HG02642 (cell line): Measurements from ENCODE around the gene ARID1A.
"Not testable (repeated sequence)": the region's sequence is repeated elsewhere in the genome, so short reads cannot be mapped to it uniquely, and the experiment has no call there.

Experiments
- ATAC-seq: cut with Tn5 transposase; IDR thresholded peaks from one replicate; pipeline ENCODE4 v1.9.1; 2021; ENCODE audit warnings: mild to moderate bottlenecking; ENCODE audit not compliant: unreplicated experiment, poor library complexity

ARID1A gene

DNA sequence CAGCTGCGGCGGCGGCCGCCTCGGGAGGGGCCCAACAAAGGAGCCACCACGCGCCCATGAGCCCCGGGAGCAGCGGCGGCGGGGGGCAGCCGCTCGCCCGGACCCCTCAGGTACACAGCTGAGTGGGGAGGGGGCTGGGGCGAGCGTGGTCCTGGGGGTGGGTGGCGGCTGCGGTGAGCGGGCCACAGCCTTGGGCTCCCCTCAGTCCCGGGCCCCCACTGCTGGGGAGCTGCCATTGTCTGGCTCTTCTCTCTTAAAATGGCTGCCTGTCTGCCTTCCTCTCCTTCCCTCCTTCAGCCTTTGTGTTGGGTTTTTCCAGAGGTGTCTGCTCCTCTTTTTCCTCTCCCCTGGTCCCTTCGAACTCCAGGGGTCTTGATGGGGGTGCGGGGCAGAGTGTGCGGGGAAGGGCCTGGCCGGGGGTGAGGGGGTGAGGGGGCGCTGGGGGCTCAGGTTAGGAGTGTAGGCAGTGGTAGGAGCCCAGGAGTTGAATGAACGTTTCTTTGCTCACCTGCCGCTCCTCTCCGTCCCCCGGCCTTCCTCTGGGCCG is 1.7 kb downstream of the ARID1A start:
- ATAC-seq = no peak

DNA sequence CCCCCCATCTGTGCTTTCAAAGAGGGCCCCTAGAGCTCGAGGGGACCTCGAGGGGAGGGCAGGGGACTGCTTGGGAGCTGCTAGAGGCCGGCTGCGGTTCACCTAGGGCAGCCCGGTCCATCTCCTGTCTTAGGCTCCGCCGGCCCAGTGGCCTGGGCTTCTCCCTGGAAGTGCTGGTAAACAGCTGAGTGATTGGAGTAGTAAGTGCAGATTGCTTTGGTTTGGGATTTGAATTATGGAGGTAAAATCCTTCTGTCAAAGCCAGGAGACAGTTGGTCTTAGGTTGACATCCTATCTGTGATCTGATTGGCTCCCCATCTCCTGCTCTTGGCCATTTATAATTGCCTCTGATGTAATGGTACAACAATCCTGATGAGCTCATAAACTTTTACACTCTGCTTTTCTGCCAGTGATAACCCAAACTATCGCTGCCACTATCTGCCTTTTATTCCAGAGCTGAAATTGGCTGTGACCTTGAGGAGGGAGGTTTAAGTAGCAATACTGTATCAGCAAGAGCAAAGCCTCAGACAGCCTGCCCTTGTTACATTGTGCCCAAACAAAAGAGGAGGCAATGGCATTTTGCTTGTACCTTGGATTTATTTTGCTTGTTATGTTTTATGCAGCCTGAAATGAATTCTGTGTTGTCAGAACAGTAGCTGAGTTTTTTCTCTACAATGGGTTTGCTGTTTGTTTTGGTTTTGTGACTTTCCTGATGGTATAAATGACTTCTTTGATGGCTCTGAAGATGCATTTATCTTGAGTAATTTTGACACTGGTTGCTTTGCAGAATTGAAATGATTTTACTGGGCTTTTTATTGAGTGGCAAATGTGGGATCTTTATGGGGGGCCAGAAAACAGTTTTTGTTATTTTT is 2.4 kb downstream of the ARID1A start:
- no peak for ATAC-seq

GRCh38 chr1:26700711-26701110 is 4.9 kb downstream of the ARID1A start:
- no peak for ATAC-seq

- ATAC-seq = no peak
Measured at GRCh38 chr1:26701266-26701994, 5.6 kb downstream of the ARID1A start.

- no peak for ATAC-seq
Measured at GRCh38 chr1:26701995-26702679, 6.3 kb downstream of the ARID1A start.

GRCh38 chr1:26702680-26703038 is 6.8 kb downstream of the ARID1A start:
- no peak for ATAC-seq

GRCh38 chr1:26703478-26703877 is 7.7 kb downstream of the ARID1A start:
- no peak for ATAC-seq

- no peak for ATAC-seq
Measured at GRCh38 chr1:26704629-26705028, 8.8 kb downstream of the ARID1A start.

DNA sequence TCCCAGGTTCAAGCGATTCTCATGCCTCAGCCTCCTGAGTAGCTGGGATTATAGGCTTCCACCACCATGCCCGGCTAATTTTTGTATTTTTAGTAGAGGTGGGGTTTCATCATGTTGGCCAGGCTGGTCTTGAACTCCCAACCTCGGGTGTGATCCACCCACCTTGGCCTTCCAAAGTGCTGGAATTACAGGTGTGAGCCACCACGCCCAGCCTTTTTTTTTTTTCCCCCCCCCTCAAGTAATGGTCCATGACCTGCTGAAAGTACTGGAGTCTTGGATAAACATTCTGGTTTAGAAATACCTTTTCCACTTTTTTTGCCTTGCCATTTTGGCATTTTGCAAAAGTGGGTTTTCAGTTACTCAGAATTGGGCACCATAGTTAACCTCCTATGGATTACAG is 9.4 kb downstream of the ARID1A start:
- ATAC-seq = not testable (repeated sequence)

GRCh38 chr1:26705788-26706311 is 10.0 kb downstream of the ARID1A start:
- no peak for ATAC-seq

- ATAC-seq = no peak
Measured at GRCh38 chr1:26706315-26706714, 10.5 kb downstream of the ARID1A start.

- no peak for ATAC-seq
Measured at GRCh38 chr1:26710811-26711210, 15.0 kb downstream of the ARID1A start.

GRCh38 chr1:26711777-26712176 is 16.0 kb downstream of the ARID1A start:
- ATAC-seq = no peak

DNA sequence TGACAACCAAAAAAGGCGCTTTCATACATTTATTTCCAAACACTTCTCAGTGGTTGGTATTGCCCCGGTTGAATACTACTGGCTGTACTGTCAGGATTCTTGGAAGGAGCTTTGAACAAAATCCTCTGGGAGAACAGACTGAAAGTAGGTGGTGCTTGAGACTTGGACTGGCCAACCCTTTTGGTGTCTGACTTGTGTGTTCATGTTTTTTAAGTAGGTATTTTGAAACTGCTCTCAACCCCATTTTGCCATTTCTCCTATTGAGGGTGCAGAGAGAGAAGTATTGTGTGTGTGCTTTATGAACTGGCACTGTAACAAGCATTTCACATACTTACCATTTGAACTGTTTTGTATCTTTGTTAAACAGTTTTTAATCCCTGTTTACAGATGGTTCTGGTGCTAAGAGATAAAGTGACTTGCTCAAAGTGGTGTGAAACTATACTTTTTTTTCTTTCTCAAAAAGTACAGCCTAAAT is 21.2 kb downstream of the ARID1A start:
- ATAC-seq = no peak

- ATAC-seq = no peak
Measured at GRCh38 chr1:26719205-26719604, 23.4 kb downstream of the ARID1A start.

DNA sequence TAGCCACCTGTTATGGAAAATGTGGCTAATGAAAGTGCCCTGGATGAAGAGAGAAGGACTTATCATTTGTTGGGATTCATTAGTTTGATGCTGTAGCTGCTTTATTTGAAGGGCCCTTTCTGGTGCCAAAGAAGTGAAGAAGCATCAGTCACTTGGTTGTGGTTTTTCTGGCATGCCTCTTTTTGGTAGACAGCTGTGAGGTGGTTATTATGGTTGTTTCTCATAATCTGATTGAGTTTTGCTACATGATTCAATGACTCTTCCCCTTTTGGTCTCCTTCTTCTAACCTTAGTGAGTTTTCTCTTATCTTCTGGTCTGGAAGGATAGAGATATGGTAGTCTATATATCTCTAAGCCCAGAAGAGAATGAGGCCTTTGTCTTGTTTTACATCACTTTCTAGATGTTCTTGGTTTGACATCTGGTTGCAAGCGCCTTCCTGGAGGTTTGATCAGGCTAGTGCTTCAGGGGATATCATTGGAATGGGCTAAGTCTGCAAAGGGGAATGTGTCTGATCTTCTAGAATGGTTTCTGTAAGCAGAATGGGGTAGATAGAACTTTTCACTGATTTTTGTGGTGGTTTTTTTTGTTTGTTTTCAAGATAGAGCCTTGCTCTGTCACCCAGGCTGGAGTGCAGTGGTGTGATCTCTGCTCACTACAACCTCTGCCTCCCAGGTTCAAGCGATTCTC is 26.0 kb downstream of the ARID1A start:
- ATAC-seq = no peak

DNA sequence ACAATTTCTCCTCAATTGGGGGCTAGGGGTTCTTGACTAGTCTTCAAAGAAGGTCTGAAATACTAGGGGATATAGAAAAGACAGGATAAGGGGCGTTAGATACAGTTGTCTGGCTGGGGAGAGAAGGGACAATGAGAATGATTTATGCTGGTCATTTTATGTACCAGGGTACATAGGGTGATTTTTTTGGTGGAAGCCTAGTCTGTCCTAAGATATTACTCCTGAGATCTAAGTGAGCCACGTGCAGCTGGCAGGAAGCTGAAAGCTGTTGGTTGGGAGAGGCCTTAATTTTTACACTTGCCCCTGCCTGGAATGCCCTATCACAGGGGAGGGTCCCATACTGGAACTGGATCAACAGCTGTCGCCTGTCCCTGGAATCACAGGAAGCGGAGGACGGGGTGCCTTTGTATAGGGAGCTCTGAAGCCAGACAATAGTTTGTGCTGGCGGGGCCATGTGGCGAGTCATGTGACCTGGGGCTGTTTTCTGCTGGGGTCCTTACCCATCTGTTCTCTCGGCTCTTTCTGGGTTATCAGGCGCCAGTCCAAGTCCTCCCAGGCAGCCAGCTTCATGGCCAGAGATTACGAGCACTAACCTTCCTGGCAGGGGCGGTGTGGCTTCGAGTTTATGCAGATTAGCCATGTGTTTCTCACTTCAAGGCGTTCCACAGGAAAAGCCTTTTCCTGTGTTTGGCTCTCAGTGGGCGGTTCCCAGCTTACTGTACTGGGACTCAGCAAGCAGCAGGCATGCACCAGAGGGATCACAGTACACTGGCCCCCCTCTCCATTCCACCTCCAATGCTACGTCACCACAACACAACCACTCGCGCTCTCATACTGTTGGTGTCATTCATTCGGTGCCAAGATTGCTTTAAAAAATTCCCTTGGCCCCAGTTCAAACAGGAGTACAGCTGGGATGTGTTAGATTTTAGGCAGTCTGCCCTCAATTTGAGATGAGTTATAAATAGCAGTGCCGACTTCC is 27.5 kb downstream of the ARID1A start:
- peak; percentile 44 for ATAC-seq

DNA sequence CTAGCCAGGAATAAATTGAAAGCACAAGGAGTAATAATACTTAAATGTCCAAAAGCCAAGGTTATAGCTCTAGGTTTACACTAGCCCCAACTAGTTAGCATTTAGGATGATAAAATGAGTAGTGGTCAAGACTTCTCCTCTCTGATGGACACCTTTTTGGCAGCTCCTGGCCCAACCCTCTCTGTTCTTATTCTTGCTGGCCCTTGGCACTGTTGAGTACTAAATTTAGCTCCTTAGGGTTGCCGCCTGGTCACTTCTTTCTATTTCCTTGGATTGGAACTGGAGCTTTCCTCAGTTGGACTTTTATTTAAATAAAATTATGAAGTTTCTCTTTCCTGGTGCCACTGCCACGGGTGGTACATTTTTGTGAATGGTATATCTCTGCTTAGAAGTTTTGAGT is 28.3 kb downstream of the ARID1A start:
- no peak for ATAC-seq

GRCh38 chr1:26724926-26725325 is 29.1 kb downstream of the ARID1A start:
- ATAC-seq = no peak
